GM18499 (cell line): ENCODE results near the gene NADK.
A peak's percentile ranks its signal among the peaks of the same experiment; 100 is the strongest.
"Not testable (repeated sequence)": the region's sequence is repeated elsewhere in the genome, so short reads cannot be mapped to it uniquely, and the experiment has no call there.

Experiments used
- ATAC-seq: cut with Tn5 transposase; IDR thresholded peaks from one replicate; pipeline ENCODE4 v1.9.1; 2021; ENCODE audit warnings: moderate number of reproducible peaks; ENCODE audit not compliant: insufficient read depth, unreplicated experiment

NADK gene

DNA sequence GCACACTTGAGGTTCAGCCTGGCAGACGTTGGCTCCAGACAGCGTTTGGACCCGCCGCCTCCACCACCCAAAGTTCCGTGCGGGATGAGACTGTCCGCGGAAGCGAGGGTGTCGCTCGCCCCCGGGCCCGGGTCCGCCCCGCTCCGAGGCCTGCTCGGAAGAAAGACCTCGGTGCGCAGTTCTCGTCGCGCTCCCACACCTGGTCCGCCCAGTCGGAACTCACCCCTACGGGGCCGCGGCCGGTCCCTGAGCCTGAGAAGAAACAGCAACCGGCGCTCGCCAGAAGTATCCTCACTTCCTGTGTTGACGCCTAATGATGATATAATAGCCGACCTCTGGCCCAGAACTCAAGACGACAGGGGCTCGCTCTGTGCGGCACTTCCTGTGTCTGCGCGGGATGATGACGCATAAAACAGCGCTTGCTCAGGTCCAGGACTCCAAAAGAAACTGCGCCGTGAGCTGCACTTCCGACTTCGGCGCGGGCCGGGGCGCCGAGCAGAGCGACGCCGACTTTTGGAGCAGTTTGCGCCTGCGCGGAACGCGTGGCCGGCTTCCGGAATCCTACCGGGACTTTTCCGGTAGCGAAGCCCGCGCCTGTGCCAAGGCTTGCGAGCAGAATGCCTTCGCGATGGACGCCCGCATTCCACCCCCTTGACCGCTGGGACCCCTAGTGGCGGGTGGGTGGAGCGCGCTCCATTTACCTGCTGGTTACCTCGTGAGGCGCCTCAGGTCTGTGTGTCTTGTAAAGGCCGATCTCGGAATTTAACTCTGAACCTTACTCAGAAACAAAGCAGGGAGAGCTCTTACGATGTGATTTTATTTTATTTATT lies 54.0 kb downstream of the NADK start, which contains the start of gene CDK11A:
CDK11A (minus strand) TSS at position 323 of the 830 bp plus-strand sequence. CDS start 1,539 bp downstream, outside the sequence.
- ATAC-seq: peak; percentile 90

DNA sequence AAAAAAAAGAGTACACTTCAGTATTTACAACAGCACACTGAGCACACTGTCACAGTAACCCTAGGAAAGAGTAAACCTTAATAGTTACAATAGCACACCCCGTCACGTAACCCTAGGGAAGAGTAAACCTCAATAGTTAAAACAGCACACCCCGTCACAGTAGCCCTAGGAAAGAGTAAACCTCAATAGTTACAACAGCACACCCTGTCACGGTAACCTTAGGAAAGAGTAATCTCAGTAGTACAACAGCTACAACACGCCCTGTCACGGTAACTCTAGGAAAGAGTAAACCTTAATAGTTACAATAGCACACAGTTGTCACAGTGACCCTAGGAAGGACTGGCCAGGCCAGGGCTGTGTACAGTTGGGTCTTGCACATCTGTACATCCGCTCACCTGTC lies 57.1 kb downstream of the NADK start:
- no peak for ATAC-seq

DNA sequence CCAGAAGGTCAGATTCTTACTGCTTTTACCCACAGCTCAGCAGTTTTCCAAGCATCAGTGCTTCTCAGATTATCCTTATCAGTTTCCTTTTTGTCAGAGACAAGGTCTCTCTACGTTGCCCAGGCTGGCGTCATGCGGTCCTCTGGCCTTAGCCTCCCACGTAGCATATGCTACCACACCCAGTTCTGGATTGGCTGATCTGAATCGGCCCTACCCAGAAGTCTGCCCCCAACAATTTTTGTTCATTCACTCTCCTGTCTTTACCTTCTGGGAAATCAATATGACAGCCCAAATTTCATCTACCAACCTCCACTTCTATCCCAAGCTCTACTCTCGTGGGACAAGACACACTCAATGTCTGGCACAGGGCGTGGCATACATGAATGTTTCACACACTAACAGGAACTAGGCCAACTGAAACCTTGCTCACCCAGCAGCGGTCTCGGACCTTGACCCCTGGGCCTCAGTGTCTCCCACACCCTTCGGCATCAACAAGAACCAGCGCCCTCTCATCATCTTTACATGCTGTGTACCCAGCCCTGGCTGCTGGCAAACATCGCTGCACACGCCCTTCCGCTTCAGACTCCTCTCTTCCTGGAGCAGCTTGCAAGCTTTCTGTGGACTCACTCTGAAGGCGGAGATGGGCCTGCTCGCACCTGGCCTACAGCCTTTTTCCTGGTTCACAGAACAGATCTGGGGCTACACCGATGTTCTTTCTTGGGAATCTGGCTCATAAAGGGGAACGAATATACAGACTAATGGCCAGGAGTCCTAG lies 63.0 kb downstream of the NADK start:
- not testable (repeated sequence) for ATAC-seq

DNA sequence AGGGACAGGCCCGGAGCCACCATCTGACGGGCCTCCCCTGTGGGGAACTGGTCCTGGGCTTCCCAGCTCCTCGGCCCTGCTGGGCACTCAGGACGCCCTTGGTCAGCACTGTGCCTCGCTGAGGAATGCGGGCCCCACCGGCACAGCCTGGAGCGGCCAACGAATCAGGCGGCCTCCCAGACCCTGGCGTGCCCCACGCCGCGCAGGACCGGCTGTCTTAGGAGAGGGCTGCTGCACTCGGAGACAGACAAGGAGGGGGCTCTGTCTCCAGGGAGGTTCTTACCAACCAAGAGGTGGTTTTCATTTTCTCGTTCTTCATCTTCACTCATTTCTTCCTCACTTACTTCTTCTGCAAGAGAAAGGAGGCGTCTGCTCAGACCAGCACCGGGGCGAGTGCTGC lies 70.4 kb downstream of the NADK start:
- not testable (repeated sequence) for ATAC-seq

DNA sequence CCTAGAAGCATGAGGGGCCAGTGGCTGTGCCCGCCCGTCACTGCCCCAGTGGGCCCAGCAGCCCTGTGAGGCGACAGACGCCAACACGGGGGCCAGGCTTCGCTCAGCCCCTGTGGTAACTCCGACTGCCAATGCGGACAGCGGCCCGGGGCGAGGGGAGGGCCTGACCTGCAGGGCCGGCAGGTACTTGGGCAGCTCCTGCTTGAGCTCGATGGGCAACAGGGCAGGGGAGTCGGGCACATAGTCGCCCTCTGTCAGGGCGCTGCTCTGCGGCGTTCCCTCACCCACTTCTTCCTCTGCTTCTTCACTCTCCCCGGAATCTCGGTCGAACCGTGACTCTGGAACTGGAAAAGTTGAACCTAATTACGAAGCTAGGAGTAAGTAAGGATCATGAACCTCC lies 71.0 kb downstream of the NADK start:
- ATAC-seq: not testable (repeated sequence)

DNA sequence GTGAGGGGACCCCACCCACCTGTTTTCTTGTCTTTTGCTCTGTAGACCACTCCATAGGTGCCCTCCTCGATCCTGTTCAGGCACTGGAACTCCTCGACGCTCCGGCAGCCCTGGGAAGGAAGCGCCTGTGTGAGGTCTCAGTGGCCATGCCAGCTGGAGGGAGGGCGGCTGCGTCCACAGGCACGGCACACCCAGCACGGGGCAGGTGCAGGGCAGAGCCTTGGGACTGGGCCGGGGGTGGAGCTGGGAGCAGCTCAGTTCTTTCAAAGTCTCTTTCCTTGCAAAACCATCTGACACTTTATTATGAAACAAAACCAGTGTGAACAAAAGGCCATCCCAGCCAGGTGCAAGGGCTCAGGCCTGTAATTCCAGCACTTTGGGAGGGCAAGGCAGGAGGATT lies 72.6 kb downstream of the NADK start:
- ATAC-seq: not testable (repeated sequence)

DNA sequence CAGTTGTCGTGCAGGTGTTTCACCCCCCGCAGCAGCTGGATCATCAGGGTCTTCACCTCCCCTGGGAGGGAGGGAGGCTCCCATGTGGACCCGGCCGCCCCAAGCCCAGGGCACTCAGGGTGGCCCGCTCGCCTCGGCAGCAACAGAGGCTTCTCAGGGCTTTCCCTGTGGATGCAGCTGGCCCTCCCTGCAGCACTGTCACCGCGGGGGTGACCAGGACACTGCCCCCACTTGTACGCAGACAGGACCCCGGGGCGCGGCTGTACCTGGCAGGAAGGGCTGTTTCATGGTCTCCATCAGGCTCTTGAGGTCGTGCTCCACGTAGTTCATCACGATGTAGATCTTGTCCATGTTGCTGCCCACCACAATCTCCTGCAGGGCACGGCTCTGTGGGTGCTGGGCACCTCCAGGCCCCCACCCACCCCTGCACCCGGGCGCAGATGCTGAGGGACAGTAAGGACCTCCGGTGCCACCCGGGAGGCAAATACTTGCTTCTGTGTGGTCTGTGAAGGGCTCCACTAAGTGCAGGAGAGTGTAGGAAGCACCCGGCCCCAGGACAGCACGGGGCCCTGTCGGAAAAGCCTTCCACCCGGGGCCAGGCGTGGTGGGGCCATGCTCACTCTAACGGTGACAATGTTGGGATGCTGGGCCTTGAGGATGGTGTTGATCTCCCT lies 73.8 kb downstream of the NADK start:
- ATAC-seq: not testable (repeated sequence)

DNA sequence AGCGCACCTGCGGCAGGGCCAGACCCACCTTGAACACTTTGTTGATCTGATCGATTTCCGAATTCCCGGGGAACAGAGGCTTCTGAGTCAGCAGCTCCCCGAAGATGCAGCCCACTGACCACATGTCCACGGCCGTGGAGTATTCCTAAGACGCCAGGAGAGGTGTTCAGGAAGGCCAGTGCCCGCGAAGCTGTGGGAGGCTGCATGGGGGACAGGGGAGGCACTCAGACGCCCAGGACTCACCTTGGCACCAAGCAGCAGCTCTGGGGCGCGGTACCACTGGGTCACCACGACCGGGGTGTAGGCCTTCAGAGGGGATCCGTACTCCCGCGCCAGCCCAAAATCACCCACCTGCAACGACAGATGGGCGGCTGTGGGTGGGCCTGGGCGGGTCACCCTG lies 74.5 kb downstream of the NADK start:
- ATAC-seq: no peak

DNA sequence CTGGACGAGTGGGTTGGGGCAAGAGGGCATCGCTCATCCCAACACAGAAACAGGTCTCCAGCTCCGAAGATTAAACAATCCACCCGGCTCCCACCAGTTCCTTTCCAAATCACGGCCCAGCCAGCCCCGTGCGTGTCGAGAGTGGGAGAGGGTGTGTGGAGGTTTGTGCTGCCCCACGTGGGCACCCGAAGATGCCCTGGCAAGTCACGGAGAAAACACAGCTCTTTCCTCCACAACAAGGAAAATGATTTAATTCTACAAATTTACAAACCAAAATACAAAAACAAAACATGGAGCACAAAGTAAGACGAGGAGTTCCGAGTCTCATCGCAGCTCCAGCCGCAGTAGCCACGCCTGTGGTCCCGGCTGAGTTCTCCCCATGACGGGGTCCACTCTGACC lies 75.8 kb downstream of the NADK start:
- ATAC-seq: not testable (repeated sequence)
